HG03378 (cell line): Measurements from ENCODE around the gene CDH10.

Experiments
- ATAC-seq: cut with Tn5 transposase; IDR thresholded peaks from one replicate; pipeline ENCODE4 v1.9.1; 2021; ENCODE audit warnings: mild to moderate bottlenecking, moderate library complexity; ENCODE audit not compliant: unreplicated experiment

Gene CDH10

GRCh38 chr5:24644761-24645160, at the start of gene CDH10:
CDH10 (minus strand) TSS chr5:24644978; CDS start chr5:24593490, 51,488 bp downstream.
- ATAC-seq = no peak

- ATAC-seq = no peak
Measured at GRCh38 chr5:24693609-24694008, 48.8 kb upstream of the CDH10 start.

GRCh38 chr5:24691074-24691473, 46.3 kb upstream of the CDH10 start:
- no peak for ATAC-seq

GRCh38 chr5:24681106-24681505, 36.3 kb upstream of the CDH10 start:
- no peak for ATAC-seq

- no peak for ATAC-seq
Measured at GRCh38 chr5:24668050-24668449, 23.3 kb upstream of the CDH10 start.

- no peak for ATAC-seq
Measured at GRCh38 chr5:24649531-24649930, 4.8 kb upstream of the CDH10 start.

- ATAC-seq = no peak
Measured at GRCh38 chr5:24646915-24647314, 2.1 kb upstream of the CDH10 start.

GRCh38 chr5:24645483-24645882, 705 bp upstream of the CDH10 start:
- ATAC-seq = no peak

GRCh38 chr5:24643880-24644279, 898 bp downstream of the CDH10 start:
- ATAC-seq = no peak

- ATAC-seq = no peak
Measured at GRCh38 chr5:24643156-24643555, 1.6 kb downstream of the CDH10 start.

GRCh38 chr5:24642022-24642421, 2.8 kb downstream of the CDH10 start:
- ATAC-seq = no peak

- ATAC-seq = no peak
Measured at GRCh38 chr5:24635209-24635608, 9.6 kb downstream of the CDH10 start.

- ATAC-seq = peak; percentile 70
Measured at GRCh38 chr5:24633715-24634325, 11.0 kb downstream of the CDH10 start.

- no peak for ATAC-seq
Measured at GRCh38 chr5:24632353-24632752, 12.4 kb downstream of the CDH10 start.

- ATAC-seq = no peak
Measured at GRCh38 chr5:24630918-24631317, 13.9 kb downstream of the CDH10 start.

- no peak for ATAC-seq
Measured at GRCh38 chr5:24629798-24630197, 15.0 kb downstream of the CDH10 start.

- no peak for ATAC-seq
Measured at GRCh38 chr5:24624872-24625271, 19.9 kb downstream of the CDH10 start.

- no peak for ATAC-seq
Measured at GRCh38 chr5:24623624-24624023, 21.2 kb downstream of the CDH10 start.

- no peak for ATAC-seq
Measured at GRCh38 chr5:24623031-24623430, 21.7 kb downstream of the CDH10 start.

GRCh38 chr5:24621792-24622191, 23.0 kb downstream of the CDH10 start:
- no peak for ATAC-seq

- no peak for ATAC-seq
Measured at GRCh38 chr5:24616566-24616965, 28.2 kb downstream of the CDH10 start.

GRCh38 chr5:24615159-24615558, 29.6 kb downstream of the CDH10 start:
- no peak for ATAC-seq

- ATAC-seq = no peak
Measured at GRCh38 chr5:24609706-24610105, 35.1 kb downstream of the CDH10 start.
